Upper lobe of left lung (tissue), 4 donors: ENCODE data around the gene LEUTX.

Experiments used
- EP300 ChIP-seq, 4 donors: sonication (generic); formaldehyde crosslinking; IDR thresholded peaks; one replicate each; pipeline ENCODE4 v1.5.1; 2017; ENCODE audit warnings: antibody characterized with exemption in 4 of 4, control low read depth in 2 of 4
- POLR2A ChIP-seq, 4 donors: fragments of 450-650 bp; IDR thresholded peaks; one replicate each; pipeline ENCODE4 v1.5.1; 2016 to 2017; ENCODE audit warnings: antibody characterized with exemption in 4 of 4, mild to moderate bottlenecking in 2 of 4
- POLR2AphosphoS5 ChIP-seq, 2 donors: sonication (generic); formaldehyde crosslinking; IDR thresholded peaks; one replicate each; pipeline ENCODE4 v1.5.1; 2017; ENCODE audit warnings: antibody characterized with exemption in 2 of 2
- TF ChIP-seq, protein P1 (sequence below), 6 experiments: fragments of 450-650 bp in 4 of 6; fragments of 200-600 bp in 2 of 6; sonication (generic) in 2 of 6; IDR thresholded peaks; one replicate each; pipeline ENCODE4 v1.5.1; 2016 to 2019; ENCODE audit warnings: antibody characterized with exemption in 6 of 6

DNA sequence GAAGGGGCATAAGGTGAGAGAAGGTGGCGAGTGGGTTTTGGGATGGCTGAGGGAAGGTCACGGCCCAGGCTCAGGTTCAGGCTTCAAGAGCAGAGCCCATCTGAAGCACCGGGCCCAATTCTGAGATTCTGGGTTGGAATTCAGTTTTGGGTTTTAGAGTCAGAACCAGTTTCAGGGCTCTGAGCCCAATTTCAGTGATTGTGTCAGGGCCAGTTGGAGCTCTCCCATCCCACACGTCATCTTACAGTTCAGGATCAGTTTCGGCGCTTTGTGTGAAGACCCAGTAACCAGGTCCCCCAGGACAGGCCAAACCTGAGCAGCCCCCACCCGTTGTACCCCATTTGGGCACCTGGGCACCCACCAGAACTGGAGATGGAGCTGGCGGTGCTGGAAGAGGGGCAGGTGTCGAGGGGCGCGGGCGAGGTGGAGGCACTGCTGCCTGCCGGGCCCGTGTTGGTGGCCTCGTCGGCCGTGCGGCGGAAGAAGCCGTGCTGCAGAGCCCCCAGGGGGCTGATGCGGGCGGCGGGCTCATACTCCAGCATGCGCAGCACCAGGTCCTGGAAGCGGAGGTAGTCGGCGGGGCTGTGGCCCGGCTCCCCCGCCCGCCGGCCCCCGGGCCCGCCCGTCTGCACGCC is 47.8 kb downstream of the LEUTX start:
- TF ChIP-seq POLR2A (IDR thresholded peaks at IDR 0.05) (no peak), EP300 (IDR thresholded peaks at IDR 0.05) (no peak), POLR2AphosphoS5 (IDR thresholded peaks at IDR 0.05) (no peak)
- TF ChIP-seq, protein P1, sequence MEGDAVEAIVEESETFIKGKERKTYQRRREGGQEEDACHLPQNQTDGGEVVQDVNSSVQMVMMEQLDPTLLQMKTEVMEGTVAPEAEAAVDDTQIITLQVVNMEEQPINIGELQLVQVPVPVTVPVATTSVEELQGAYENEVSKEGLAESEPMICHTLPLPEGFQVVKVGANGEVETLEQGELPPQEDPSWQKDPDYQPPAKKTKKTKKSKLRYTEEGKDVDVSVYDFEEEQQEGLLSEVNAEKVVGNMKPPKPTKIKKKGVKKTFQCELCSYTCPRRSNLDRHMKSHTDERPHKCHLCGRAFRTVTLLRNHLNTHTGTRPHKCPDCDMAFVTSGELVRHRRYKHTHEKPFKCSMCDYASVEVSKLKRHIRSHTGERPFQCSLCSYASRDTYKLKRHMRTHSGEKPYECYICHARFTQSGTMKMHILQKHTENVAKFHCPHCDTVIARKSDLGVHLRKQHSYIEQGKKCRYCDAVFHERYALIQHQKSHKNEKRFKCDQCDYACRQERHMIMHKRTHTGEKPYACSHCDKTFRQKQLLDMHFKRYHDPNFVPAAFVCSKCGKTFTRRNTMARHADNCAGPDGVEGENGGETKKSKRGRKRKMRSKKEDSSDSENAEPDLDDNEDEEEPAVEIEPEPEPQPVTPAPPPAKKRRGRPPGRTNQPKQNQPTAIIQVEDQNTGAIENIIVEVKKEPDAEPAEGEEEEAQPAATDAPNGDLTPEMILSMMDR (IDR thresholded peaks at IDR 0.05) = no peak
